Measurements from ENCODE around the gene EPG5.
"Not testable (repeated sequence)": the region's sequence is repeated elsewhere in the genome, so short reads cannot be mapped to it uniquely, and the experiment has no call there.

The EPG5 gene

GRCh38 chr18:45835057-45835636, 132.0 kb downstream of the EPG5 start:
- no peak for DNase-seq

GRCh38 chr18:45834306-45834705, 132.8 kb downstream of the EPG5 start:
- no peak for DNase-seq

- no peak for DNase-seq
Measured at GRCh38 chr18:45833846-45834245, 133.3 kb downstream of the EPG5 start.

- DNase-seq = no peak
Measured at GRCh38 chr18:45830917-45831316, 136.2 kb downstream of the EPG5 start.

- DNase-seq = no peak
Measured at GRCh38 chr18:45829855-45830254, 137.3 kb downstream of the EPG5 start.

GRCh38 chr18:45828917-45829811, 138.0 kb downstream of the EPG5 start:
- no peak for DNase-seq

- not testable (repeated sequence) for DNase-seq
Measured at GRCh38 chr18:45826716-45827115, 140.4 kb downstream of the EPG5 start.

- no peak for DNase-seq
Measured at GRCh38 chr18:45826084-45826483, 141.0 kb downstream of the EPG5 start.

GRCh38 chr18:45825258-45826044, 141.7 kb downstream of the EPG5 start, which contains the start of gene SIGLEC15:
Gene SIGLEC15 (plus strand): TSS chr18:45825675. CDS start chr18:45825729, 54 bp downstream.
- DNase-seq = no peak

- no peak for DNase-seq
Measured at GRCh38 chr18:45821711-45822110, 145.4 kb downstream of the EPG5 start.

- no peak for DNase-seq
Measured at GRCh38 chr18:45821026-45821425, 146.1 kb downstream of the EPG5 start.

GRCh38 chr18:45820106-45820745, 146.9 kb downstream of the EPG5 start:
- no peak for DNase-seq

GRCh38 chr18:45818765-45819164, 148.4 kb downstream of the EPG5 start:
- DNase-seq = not testable (repeated sequence)

- no peak for DNase-seq
Measured at GRCh38 chr18:45817543-45817942, 149.6 kb downstream of the EPG5 start.

- DNase-seq = not testable (repeated sequence)
Measured at GRCh38 chr18:45814733-45815132, 152.4 kb downstream of the EPG5 start.

GRCh38 chr18:45807144-45807543, 160.0 kb downstream of the EPG5 start:
- DNase-seq = not testable (repeated sequence)

- no peak for DNase-seq
Measured at GRCh38 chr18:45806226-45806625, 160.9 kb downstream of the EPG5 start.

- DNase-seq = no peak
Measured at GRCh38 chr18:45805551-45805950, 161.6 kb downstream of the EPG5 start.

- DNase-seq = no peak
Measured at GRCh38 chr18:45802814-45803492, 164.2 kb downstream of the EPG5 start.

- DNase-seq = no peak
Measured at GRCh38 chr18:45801416-45802004, 165.6 kb downstream of the EPG5 start.

All from KG1 (cell line).